Measurements from ENCODE around the gene MEF2A. TPM values are rescaled to one million over a fixed set of nuclear protein-coding genes. Genes with fewer than 3 reads are reported as not detected.

MEF2A gene
- total and polyA plus RNA-seq, 9 of the 15 experiments (the other 6 are each of a cell fraction or from before 2014, with no cell fraction given): 1.6 to 18.7 (median 8.7) TPM

- H3K9ac ChIP-seq (ENCODE audit: insufficient read depth in 1 of 2, low read depth in 2 of 2, low read length in 2 of 2): no peak overlapping the region
- peaks cover 0 to 10% of the 10 kb centered on the region in 2 experiments; a peak in 4 of 5 replicates for H3K27me3 ChIP-seq (ENCODE audit: control insufficient read depth in 2 of 2, insufficient read depth in 2 of 2, low read length in 2 of 2)
- TF ChIP-seq CTBP1 (IDR thresholded peaks at IDR 0.05; ENCODE audit: borderline replicate concordance): no peak
- no peak for TF ChIP-seq ZFP30 (CRISPR knock-in tag; IDR thresholded peaks at IDR 0.05; ENCODE audit: borderline replicate concordance)
- TF ChIP-seq, protein P1, sequence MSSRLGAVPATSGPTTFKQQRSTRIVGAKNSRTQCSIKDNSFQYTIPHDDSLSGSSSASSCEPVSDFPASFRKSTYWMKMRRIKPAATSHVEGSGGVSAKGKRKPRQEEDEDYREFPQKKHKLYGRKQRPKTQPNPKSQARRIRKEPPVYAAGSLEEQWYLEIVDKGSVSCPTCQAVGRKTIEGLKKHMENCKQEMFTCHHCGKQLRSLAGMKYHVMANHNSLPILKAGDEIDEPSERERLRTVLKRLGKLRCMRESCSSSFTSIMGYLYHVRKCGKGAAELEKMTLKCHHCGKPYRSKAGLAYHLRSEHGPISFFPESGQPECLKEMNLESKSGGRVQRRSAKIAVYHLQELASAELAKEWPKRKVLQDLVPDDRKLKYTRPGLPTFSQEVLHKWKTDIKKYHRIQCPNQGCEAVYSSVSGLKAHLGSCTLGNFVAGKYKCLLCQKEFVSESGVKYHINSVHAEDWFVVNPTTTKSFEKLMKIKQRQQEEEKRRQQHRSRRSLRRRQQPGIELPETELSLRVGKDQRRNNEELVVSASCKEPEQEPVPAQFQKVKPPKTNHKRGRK (tag; IDR thresholded peaks at IDR 0.05): no peak
- no peak for TF ChIP-seq PHB (CRISPR knock-in tag; IDR thresholded peaks at IDR 0.05)
- no peak for TF ChIP-seq HEY1 (CRISPR knock-in tag; IDR thresholded peaks at IDR 0.05; ENCODE audit: borderline replicate concordance)
- no peak for TF ChIP-seq ZNF398 (CRISPR knock-in tag; IDR thresholded peaks at IDR 0.05)
- TF ChIP-seq HDAC6 (IDR thresholded peaks at IDR 0.05; ENCODE audit: low read depth, low read length): no peak
- no peak for TF ChIP-seq NFIC (IDR thresholded peaks at IDR 0.05)
- TF ChIP-seq MTA1 (IDR thresholded peaks at IDR 0.05; ENCODE audit: borderline replicate concordance): no peak
- no peak for TF ChIP-seq DPF2 (IDR thresholded peaks at IDR 0.05)
- TF ChIP-seq ZNF41 (CRISPR knock-in tag; conservative IDR thresholded peaks at IDR 0.05): no peak
- TF ChIP-seq RHOXF2B (CRISPR knock-in tag; conservative IDR thresholded peaks at IDR 0.05): no peak
- TF ChIP-seq SPI1 (IDR thresholded peaks at IDR 0.05; ENCODE audit: borderline replicate concordance, low read depth, low read length): no peak
- TF ChIP-seq ZNF354B (CRISPR knock-in tag; IDR thresholded peaks at IDR 0.05): no peak
- TF ChIP-seq ZFX (CRISPR knock-in tag; IDR thresholded peaks at IDR 0.05): no peak
- TF ChIP-seq CEBPG (CRISPR knock-in tag; IDR thresholded peaks at IDR 0.05): no peak
- no peak for TF ChIP-seq CEBPG (tag; conservative IDR thresholded peaks at IDR 0.05 in 1 of 2, IDR thresholded peaks at IDR 0.05 in 1 of 2)
- TF ChIP-seq POLR3A (IDR thresholded peaks at IDR 0.05; ENCODE audit: borderline replicate concordance, extremely low read depth, insufficient read depth, insufficient read length): no peak
- TF ChIP-seq, protein P2, sequence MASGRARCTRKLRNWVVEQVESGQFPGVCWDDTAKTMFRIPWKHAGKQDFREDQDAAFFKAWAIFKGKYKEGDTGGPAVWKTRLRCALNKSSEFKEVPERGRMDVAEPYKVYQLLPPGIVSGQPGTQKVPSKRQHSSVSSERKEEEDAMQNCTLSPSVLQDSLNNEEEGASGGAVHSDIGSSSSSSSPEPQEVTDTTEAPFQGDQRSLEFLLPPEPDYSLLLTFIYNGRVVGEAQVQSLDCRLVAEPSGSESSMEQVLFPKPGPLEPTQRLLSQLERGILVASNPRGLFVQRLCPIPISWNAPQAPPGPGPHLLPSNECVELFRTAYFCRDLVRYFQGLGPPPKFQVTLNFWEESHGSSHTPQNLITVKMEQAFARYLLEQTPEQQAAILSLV (tag; IDR thresholded peaks at IDR 0.05): no peak
- no peak for TF ChIP-seq MXI1 (IDR thresholded peaks at IDR 0.05; ENCODE audit: low read depth, low read length)
- in situ Hi-C loops (cut with MboI) (no loop called here), intact Hi-C loops (cut with micrococcal nuclease) (no loop called here)
- no peaks in the 10 kb centered on the region for H3K4me1 ChIP-seq (replicated peaks in 1 of 2; ENCODE audit: control insufficient read depth in 2 of 2, insufficient read depth in 2 of 2, low read length in 2 of 2)
- H3K9me1 ChIP-seq (ENCODE audit: control insufficient read depth, insufficient read depth, low read length): no peaks in the 10 kb centered on the region
- no TSS peak for BruUV-seq (replicated peaks)
- FAIRE-seq: no peak
- H3K27ac ChIP-seq (ENCODE audit: extremely low read depth, low read depth, low read length): no peak overlapping the region
- DNase-seq (ENCODE audit: extremely low read depth in 1 of 4, low spot score in 3 of 4): no peak
- POLR2A ChIA-PET: interaction anchor here (1.3 to 1.8 kb wide), 2 partner anchors 10 to 13 kb away, joined by 3 to 6 read pairs; no protein-coding TSS in a partner anchor
- WGBS (ENCODE audit: insufficient coverage, low coverage, missing lambda C conversion rate): 34% methylated on average over 19 of the region's 19 CpGs
- H3K4me3 ChIP-seq: no peak overlapping the region
- no peaks in the 10 kb centered on the region for H3K9me3 ChIP-seq (replicated peaks; ENCODE audit: control insufficient read depth, insufficient read depth, low read depth, low read length)
- H2AFZ ChIP-seq (ENCODE audit: low read depth, low read length): no peak overlapping the region
- H3K79me2 ChIP-seq (ENCODE audit: control insufficient read depth, insufficient read depth, low read length): no peaks in the 10 kb centered on the region
- 0 out of 3 replicates have a peak, but pooled peaks cover 3% of the 10 kb centered on the region for H3K36me3 ChIP-seq (ENCODE audit: control insufficient read depth, insufficient read depth, low read length)
- no peak for ATAC-seq
- CTCF ChIA-PET (ENCODE audit: low intra/inter-chr PET ratio): no interaction called here
- H3K4me2 ChIP-seq (ENCODE audit: insufficient read depth, low read length): no peak overlapping the region
- H4K20me1 ChIP-seq (replicated peaks; ENCODE audit: control insufficient read depth, insufficient read depth, low read length): no peaks in the 10 kb centered on the region; the same call in 1 of the 2 replicates
Observed at GRCh38 chr15:99717161-99718009, 151.6 kb downstream of the MEF2A start.

Data from K562 (cell line).